ENCODE data around the gene RSPH6A.

RSPH6A gene

DNA sequence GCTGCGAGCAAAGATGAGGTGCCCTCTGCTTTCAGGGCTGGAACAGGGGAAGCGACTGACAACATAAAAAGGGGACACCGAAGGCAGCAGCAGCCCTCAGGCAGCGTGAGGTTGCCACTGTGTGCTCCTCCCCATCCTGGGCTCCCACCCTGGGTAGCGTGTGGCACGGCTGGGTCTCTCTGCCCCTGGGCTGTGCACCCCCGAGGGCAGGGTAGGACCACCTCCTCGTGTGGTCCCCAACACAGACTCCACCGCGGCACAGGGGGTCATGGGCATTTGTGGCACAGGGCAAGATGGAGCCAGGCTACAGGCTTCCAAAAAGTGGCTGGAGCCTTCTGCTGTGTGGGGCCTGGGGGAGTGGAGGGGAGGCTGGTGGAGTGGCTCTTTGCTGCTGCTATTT, 6.5 kb upstream of the RSPH6A start:
- DNase-seq (ENCODE audit: low read depth), result no peak
- H3K4me3 ChIP-seq (ENCODE audit: low read depth, low read length), result no peak overlapping the region
- in situ Hi-C loops (cut with HindIII; ENCODE audit: low sequenced_read_pairs), result no loop called here
- TF ChIP-seq, protein P1, sequence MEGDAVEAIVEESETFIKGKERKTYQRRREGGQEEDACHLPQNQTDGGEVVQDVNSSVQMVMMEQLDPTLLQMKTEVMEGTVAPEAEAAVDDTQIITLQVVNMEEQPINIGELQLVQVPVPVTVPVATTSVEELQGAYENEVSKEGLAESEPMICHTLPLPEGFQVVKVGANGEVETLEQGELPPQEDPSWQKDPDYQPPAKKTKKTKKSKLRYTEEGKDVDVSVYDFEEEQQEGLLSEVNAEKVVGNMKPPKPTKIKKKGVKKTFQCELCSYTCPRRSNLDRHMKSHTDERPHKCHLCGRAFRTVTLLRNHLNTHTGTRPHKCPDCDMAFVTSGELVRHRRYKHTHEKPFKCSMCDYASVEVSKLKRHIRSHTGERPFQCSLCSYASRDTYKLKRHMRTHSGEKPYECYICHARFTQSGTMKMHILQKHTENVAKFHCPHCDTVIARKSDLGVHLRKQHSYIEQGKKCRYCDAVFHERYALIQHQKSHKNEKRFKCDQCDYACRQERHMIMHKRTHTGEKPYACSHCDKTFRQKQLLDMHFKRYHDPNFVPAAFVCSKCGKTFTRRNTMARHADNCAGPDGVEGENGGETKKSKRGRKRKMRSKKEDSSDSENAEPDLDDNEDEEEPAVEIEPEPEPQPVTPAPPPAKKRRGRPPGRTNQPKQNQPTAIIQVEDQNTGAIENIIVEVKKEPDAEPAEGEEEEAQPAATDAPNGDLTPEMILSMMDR (IDR thresholded peaks at IDR 0.05; ENCODE audit: low read depth, low read length, missing control alignments), result no peak

DNA sequence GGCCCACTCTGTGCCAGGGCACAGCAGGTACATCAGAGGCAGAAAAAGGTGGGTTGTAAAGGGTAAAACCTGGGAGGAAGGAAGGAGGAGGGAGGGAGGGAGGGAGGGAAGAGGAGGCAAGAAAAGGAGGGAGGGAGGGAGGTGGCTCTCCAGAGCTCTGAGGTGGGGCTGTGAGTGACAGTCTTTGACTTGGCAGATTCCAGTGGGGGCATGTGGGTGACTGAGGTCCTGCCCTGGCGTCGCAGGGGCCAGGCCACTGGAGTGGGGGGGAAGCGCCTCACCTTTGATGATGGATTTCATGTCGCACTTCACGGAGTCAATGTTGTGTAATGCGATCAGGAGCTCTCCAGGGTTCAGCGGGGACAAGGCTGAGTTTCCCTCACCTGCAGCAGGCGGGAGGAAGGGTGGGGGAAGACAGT, 6.0 kb upstream of the RSPH6A start:
- DNase-seq (ENCODE audit: low read depth), result no peak
- in situ Hi-C loops (cut with HindIII; ENCODE audit: low sequenced_read_pairs), result no loop called here
- TF ChIP-seq, protein P1 (IDR thresholded peaks at IDR 0.05; ENCODE audit: low read depth, low read length, missing control alignments), result no peak
- no peak overlapping the region for H3K4me3 ChIP-seq (ENCODE audit: low read depth, low read length)

DNA sequence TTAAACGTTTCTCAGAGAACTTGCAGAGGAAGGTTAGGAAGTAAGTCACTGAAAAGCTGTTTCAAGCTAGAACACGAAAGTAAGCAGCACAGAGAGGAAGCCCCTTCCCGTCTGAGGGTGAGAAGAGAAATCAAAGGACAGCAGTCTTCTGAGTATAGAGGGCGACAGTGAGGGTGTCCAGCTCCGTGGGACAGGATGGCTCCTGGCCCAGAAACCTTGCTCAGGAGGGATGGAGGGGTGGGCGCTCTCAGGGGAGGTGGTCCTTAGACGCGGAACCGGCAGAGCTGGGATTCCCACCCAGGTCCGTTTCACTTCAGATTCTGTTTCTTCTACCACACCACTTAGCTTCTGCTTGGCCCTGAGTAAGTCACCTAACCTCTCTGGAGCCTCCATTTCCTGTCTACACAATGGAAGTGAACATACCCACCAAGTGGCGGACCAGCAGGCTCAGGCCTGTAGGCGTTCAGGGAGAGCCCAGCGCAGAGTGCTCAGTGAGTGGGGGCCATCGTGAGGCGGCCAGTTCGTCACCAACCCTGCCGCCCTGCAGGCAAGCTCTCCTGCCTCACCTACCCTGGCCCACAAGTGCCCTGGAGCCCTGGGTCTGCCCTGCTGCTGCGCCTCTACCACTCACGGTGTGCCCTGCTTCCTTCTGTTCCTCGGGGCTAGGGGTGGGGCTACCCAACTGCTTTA, 5.5 kb upstream of the RSPH6A start:
- TF ChIP-seq, protein P1 (IDR thresholded peaks at IDR 0.05; ENCODE audit: low read depth, low read length, missing control alignments), result no peak
- no peak overlapping the region for H3K4me3 ChIP-seq (ENCODE audit: low read depth, low read length)
- in situ Hi-C loops (cut with HindIII; ENCODE audit: low sequenced_read_pairs), result no loop called here
- DNase-seq (ENCODE audit: low read depth), result no peak

DNA sequence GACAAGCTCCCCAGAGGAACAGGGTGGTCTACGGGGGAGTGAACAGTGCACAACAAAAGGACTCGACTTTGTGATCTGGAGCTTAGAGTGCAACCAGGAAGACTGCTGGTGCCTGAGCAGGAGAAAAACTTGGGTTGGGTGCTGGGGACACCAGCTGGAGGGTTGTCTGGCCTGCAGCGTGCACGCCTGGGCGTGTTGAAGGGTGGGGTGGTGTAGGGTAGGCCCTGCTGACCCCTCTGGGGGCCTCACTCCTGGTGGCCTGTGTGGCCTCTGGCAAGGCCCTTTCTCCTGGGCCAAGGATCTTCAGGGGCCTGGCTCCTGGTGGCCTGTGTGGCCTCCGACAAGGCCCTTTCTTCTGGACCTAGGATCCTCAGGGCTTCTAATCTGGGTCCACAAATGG, 4.7 kb upstream of the RSPH6A start:
- in situ Hi-C loops (cut with HindIII; ENCODE audit: low sequenced_read_pairs), result no loop called here
- no peak overlapping the region for H3K4me3 ChIP-seq (ENCODE audit: low read depth, low read length)
- TF ChIP-seq, protein P1 (IDR thresholded peaks at IDR 0.05; ENCODE audit: low read depth, low read length, missing control alignments), result no peak
- DNase-seq (ENCODE audit: low read depth), result no peak

DNA sequence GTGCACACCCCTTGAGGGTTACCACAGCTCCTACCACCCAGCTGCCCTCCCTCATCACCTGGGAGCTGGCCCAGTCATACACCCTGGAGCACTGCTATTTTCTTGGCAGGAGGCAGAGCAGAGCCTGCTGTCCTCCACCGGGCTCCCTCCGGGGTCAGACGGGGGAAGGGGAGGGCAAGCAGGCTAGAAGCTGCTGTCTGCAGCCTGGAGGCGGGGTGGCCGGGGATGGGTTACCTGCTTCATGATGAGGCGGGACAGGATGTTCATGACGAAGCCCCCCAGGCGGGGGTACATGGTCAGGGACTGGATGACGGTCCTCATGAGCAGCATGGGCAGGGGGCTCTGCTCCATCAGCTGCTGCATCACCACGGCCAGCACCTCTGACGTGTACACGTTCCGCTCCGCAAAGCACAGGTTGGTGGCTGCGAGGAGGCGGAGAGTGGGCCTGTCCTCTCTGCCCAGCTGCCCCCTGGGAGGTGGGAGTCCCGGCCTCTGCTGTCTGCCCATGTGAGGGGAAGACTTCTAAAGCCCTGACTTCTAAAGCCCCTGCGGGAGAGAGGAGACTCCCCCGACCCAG, 2.7 kb upstream of the RSPH6A start:
- in situ Hi-C loops (cut with HindIII; ENCODE audit: low sequenced_read_pairs), result no loop called here
- no peak for DNase-seq (ENCODE audit: low read depth)
- no peak overlapping the region for H3K4me3 ChIP-seq (ENCODE audit: low read depth, low read length)
- TF ChIP-seq, protein P1 (IDR thresholded peaks at IDR 0.05; ENCODE audit: low read depth, low read length, missing control alignments), result no peak

DNA sequence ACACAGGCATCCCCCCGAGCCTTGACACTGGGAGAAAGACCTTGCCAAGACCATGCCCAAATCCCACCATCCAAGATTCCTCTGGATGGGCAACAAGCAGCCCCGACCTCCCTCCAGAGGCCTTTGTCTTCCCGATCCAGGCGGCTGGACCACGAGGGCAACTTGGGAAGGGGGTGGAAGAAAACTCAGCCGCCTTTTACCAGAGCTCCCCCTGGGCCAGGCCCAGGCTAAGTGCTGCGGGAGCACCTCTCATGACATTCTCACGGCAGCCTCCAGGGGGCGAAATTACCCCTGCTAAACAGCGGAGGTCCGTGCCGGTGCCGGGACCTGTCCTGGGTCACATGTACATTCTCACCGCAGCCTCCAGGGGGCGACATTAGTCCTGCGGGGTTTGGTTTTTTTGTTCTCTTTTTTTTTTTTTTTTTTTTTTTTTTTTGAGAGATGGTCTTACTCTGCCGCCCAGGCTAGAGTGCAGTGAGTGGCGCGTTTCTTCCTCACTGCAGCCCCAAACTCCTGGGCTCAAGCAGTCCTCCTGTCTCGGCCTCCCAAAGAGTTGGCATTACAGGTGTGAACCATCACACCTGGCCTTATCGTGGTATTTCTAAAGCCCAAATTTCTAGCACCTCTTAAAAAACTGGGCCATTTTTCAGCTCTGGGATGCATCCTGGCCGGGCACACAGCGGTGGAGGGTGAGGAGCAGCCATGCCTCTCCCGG, 2.1 kb upstream of the RSPH6A start:
- in situ Hi-C loops (cut with HindIII; ENCODE audit: low sequenced_read_pairs), result no loop called here
- peak; percentile 89 for DNase-seq (ENCODE audit: low read depth)
- H3K4me3 ChIP-seq (ENCODE audit: low read depth, low read length), result no peak overlapping the region
- TF ChIP-seq, protein P1 (IDR thresholded peaks at IDR 0.05; ENCODE audit: low read depth, low read length, missing control alignments), result peak; percentile 98
